Astrocyte (in vitro differentiated cells and primary cell): ENCODE data around the gene AMN. TPM values are rescaled to one million over a fixed set of nuclear protein-coding genes. Genes with fewer than 3 reads are reported as not detected.
"Not testable (repeated sequence)": the region's sequence is repeated elsewhere in the genome, so short reads cannot be mapped to it uniquely, and the experiment has no call there.

Source experiments
- DNase-seq: peaks from one replicate; pipeline ENCODE4 v3.0.0-alpha.2; 2010; ENCODE audit warnings: low read depth
- FAIRE-seq: peaks from 2 replicates; lab custom pipeline; 2011; peaks lifted over from hg19 to GRCh38; lab: Jason Lieb, UNC
- H2AFZ ChIP-seq: 2 replicates; pipeline ENCODE4 v1.6.0; 2012; ENCODE audit warnings: low read depth, low read length, inconsistent platforms
- H3K27ac ChIP-seq: 2 replicates; pipeline ENCODE4 v1.5.1; 2011; ENCODE audit warnings: low read depth, low read length, inconsistent platforms
- H3K27me3 ChIP-seq: 2 replicates; pipeline ENCODE4 v1.6.0; 2011; ENCODE audit warnings: low read length, inconsistent platforms; ENCODE audit not compliant: insufficient read depth
- H3K36me3 ChIP-seq: 2 replicates; pipeline ENCODE4 v1.5.1; 2011; ENCODE audit warnings: low read length, inconsistent platforms; ENCODE audit not compliant: insufficient read depth
- H3K4me1 ChIP-seq: 2 replicates; pipeline ENCODE4 v1.5.1; 2011; ENCODE audit warnings: low read length, inconsistent platforms; ENCODE audit not compliant: insufficient read depth
- H3K4me2 ChIP-seq: 2 replicates; pipeline ENCODE4 v1.6.0; 2012; ENCODE audit warnings: low read length, inconsistent platforms
- H3K4me3 ChIP-seq: 2 replicates; pipeline ENCODE4 v1.5.1; 2011; ENCODE audit warnings: low read depth, mild to moderate bottlenecking, low read length, inconsistent platforms; ENCODE audit not compliant: insufficient read depth
- H3K79me2 ChIP-seq: 2 replicates; pipeline ENCODE4 v1.6.0; 2012; ENCODE audit warnings: mild to moderate bottlenecking, low read length, inconsistent platforms; ENCODE audit not compliant: insufficient read depth
- H3K9ac ChIP-seq: 2 replicates; pipeline ENCODE4 v1.6.0; 2012; ENCODE audit warnings: mild to moderate bottlenecking, low read length, inconsistent platforms
- H3K9me3 ChIP-seq: 2 replicates; pipeline ENCODE4 v1.5.1; 2012; ENCODE audit warnings: low read depth, mild to moderate bottlenecking, low read length, inconsistent platforms; ENCODE audit not compliant: insufficient read depth
- H4K20me1 ChIP-seq: 2 replicates; pipeline ENCODE4 v1.6.0; 2012; ENCODE audit warnings: low read length, inconsistent platforms; ENCODE audit not compliant: insufficient read depth
- H3K27ac Mint-ChIP-seq: one replicate; pipeline ENCODE4 v1.8.0; 2021; ENCODE audit warnings: mild to moderate bottlenecking, mixed read lengths; ENCODE audit not compliant: unreplicated experiment
- H3K27me3 Mint-ChIP-seq: one replicate; pipeline ENCODE4 v1.8.0; 2021; ENCODE audit warnings: low read depth, mixed read lengths; ENCODE audit not compliant: unreplicated experiment
- H3K36me3 Mint-ChIP-seq: one replicate; pipeline ENCODE4 v1.8.0; 2021; ENCODE audit warnings: low read depth, mixed read lengths; ENCODE audit not compliant: unreplicated experiment
- H3K4me1 Mint-ChIP-seq: one replicate; pipeline ENCODE4 v1.8.0; 2021; ENCODE audit warnings: low read depth, mixed read lengths; ENCODE audit not compliant: unreplicated experiment
- H3K4me3 Mint-ChIP-seq: one replicate; pipeline ENCODE4 v1.8.0; 2021; ENCODE audit warnings: mild to moderate bottlenecking, moderate library complexity, mixed read lengths; ENCODE audit not compliant: unreplicated experiment
- H3K9me3 Mint-ChIP-seq: one replicate; pipeline ENCODE4 v1.8.0; 2021; ENCODE audit warnings: mild to moderate bottlenecking, mixed read lengths; ENCODE audit not compliant: unreplicated experiment
- EZH2 ChIP-seq: IDR thresholded peaks from 2 replicates; pipeline ENCODE4 v1.6.1; 2012; ENCODE audit warnings: mild to moderate bottlenecking, low read length, inconsistent platforms; ENCODE audit not compliant: insufficient read depth
- total RNA-seq: library from RNA; stranded (reverse); gene quantifications from 2 replicates; pipeline ENCODE4 v1.2.1, GENCODE V29; 2021
- TF ChIP-seq, protein P1 (sequence below): IDR thresholded peaks from 2 replicates; pipeline ENCODE4 v1.5.1; 2011; ENCODE audit warnings: low read depth, mild to moderate bottlenecking, inconsistent platforms, low read length, moderate library complexity; ENCODE audit not compliant: insufficient read depth

AMN gene
- total RNA-seq, 1 donor from 2014 or later, result 2.0 TPM

DNA sequence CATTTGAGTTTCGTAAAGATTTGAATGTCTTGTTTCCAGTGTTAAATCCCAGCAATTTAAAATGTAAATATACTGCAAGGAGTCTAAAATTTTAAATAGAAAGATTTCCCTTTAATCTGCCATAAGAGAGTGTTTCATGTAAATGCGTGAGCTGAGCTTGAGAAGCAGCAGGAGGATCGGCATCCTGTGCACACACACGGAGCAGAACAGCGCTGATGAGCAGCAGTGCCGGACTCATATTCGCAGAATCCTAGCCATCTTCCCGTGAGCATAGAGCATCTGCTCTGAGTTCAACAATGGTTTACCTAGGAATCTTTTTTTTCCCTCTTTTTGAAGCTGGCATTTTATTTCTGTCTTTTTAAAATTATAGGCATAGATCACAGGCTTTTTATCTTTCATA lies 29.8 kb upstream of the AMN start:
- H3K9me3 Mint-ChIP-seq, result no peaks in the 10 kb centered on the region
- Histone ChIP-seq H3K9ac (no peak overlapping the region), H3K4me3 (no peak overlapping the region), H4K20me1 (peaks cover 5% of the 10 kb centered on the region), H2AFZ (no peak overlapping the region), H3K4me1 (peaks cover 2% of the 10 kb centered on the region), H3K27ac (no peak overlapping the region), H3K27me3 (no peaks in the 10 kb centered on the region), H3K36me3 (peaks cover 24% of the 10 kb centered on the region), H3K9me3 (no peaks in the 10 kb centered on the region), H3K4me2 (no peak overlapping the region), H3K79me2 (no peaks in the 10 kb centered on the region)
- no peak for TF ChIP-seq EZH2
- TF ChIP-seq, protein P1, sequence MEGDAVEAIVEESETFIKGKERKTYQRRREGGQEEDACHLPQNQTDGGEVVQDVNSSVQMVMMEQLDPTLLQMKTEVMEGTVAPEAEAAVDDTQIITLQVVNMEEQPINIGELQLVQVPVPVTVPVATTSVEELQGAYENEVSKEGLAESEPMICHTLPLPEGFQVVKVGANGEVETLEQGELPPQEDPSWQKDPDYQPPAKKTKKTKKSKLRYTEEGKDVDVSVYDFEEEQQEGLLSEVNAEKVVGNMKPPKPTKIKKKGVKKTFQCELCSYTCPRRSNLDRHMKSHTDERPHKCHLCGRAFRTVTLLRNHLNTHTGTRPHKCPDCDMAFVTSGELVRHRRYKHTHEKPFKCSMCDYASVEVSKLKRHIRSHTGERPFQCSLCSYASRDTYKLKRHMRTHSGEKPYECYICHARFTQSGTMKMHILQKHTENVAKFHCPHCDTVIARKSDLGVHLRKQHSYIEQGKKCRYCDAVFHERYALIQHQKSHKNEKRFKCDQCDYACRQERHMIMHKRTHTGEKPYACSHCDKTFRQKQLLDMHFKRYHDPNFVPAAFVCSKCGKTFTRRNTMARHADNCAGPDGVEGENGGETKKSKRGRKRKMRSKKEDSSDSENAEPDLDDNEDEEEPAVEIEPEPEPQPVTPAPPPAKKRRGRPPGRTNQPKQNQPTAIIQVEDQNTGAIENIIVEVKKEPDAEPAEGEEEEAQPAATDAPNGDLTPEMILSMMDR, result no peak
- FAIRE-seq, result no peak
- H3K4me1 Mint-ChIP-seq, result peaks cover 4% of the 10 kb centered on the region
- no peaks in the 10 kb centered on the region for H3K27me3 Mint-ChIP-seq
- peaks cover 20% of the 10 kb centered on the region for H3K36me3 Mint-ChIP-seq
- H3K4me3 Mint-ChIP-seq, result no peak overlapping the region
- no peak for DNase-seq
- no peak overlapping the region for H3K27ac Mint-ChIP-seq

DNA sequence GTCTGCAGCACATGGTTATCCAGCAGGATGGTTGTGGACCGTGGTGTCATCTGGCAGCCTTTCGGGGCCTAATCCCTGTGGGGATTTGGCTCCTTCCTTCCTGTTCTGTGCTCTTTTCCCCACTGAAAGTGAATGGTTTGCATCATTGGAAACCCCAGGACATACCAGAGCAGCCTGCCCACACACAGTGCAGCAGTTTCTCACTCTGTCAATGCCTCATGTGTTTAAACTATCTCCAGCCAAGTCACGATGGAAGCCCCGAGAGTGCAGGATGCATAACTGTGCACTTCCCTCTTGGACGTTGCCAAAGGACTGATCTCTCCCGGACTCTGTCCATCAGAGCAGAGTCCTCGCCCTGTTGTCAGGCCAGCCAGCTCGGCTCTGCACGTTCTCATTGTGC lies 29.0 kb upstream of the AMN start:
- Mint-ChIP-seq H3K36me3 (peaks cover 17% of the 10 kb centered on the region), H3K4me1 (peaks cover 4% of the 10 kb centered on the region), H3K4me3 (no peak overlapping the region), H3K27me3 (no peaks in the 10 kb centered on the region), H3K27ac (peak overlapping the region; percentile 42), H3K9me3 (no peaks in the 10 kb centered on the region)
- H4K20me1 ChIP-seq, result peaks cover 5% of the 10 kb centered on the region
- H3K79me2 ChIP-seq, result no peaks in the 10 kb centered on the region
- H3K4me3 ChIP-seq, result no peak overlapping the region
- no peak overlapping the region for H3K9ac ChIP-seq
- H3K4me2 ChIP-seq, result no peak overlapping the region
- no peaks in the 10 kb centered on the region for H3K9me3 ChIP-seq
- no peak overlapping the region for H3K27ac ChIP-seq
- DNase-seq, result peak; percentile 90
- H3K4me1 ChIP-seq, result peaks cover 2% of the 10 kb centered on the region
- TF ChIP-seq, protein P1, result no peak
- TF ChIP-seq EZH2, result no peak
- no peaks in the 10 kb centered on the region for H3K27me3 ChIP-seq
- peaks cover 26% of the 10 kb centered on the region for H3K36me3 ChIP-seq
- H2AFZ ChIP-seq, result no peak overlapping the region
- peak; percentile 55 for FAIRE-seq

DNA sequence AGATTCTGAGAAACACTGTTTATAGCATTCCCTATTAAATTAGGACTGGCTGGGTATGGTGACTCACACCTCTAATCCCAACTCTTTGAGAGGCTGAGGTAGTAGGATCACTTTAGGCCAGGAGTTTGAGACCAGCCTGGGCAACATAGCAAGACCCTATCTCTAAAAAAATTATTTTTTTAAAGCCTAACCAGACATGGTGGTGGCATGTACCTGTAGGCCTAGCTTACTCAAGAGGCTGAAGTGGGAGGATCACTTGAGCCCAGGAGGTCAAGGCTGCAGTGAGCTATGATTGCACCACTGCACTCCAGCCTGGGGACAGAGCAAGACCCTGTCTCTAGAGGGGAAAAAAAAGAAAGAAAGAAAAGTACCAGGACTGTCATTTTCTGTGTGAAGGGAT lies 25.7 kb upstream of the AMN start:
- peaks cover 20% of the 10 kb centered on the region for H3K36me3 Mint-ChIP-seq
- not testable (repeated sequence) for H3K4me3 ChIP-seq, H3K4me1 Mint-ChIP-seq, H3K27me3 ChIP-seq, FAIRE-seq, H3K4me3 Mint-ChIP-seq, H2AFZ ChIP-seq, H3K27ac ChIP-seq, DNase-seq, H3K4me2 ChIP-seq, H3K27me3 Mint-ChIP-seq, H3K9me3 Mint-ChIP-seq, H3K9ac ChIP-seq, H3K9me3 ChIP-seq, H3K27ac Mint-ChIP-seq, H4K20me1 ChIP-seq, H3K79me2 ChIP-seq, H3K4me1 ChIP-seq
- peaks cover 21% of the 10 kb centered on the region for H3K36me3 ChIP-seq
